DND-41 (cell line): ENCODE measurements around the gene LHCGR.

Experiments used
- EZH2 ChIP-seq: IDR thresholded peaks from 3 replicates; pipeline ENCODE4 v1.6.1; 2012; ENCODE audit warnings: borderline replicate concordance, low read depth, mild to moderate bottlenecking, moderate library complexity, low read length, inconsistent platforms; ENCODE audit not compliant: severe bottlenecking
- TF ChIP-seq, protein P1 (sequence below): IDR thresholded peaks from 2 replicates; pipeline ENCODE4 v1.5.1; 2012; ENCODE audit warnings: borderline replicate concordance, low read length, moderate library complexity, mild to moderate bottlenecking; ENCODE audit not compliant: poor library complexity, severe bottlenecking; ENCODE audit errors: extremely low read depth

GRCh38 chr2:48736251-48736650, 19.3 kb downstream of the LHCGR start:
- no peak for TF ChIP-seq EZH2
- TF ChIP-seq, protein P1, sequence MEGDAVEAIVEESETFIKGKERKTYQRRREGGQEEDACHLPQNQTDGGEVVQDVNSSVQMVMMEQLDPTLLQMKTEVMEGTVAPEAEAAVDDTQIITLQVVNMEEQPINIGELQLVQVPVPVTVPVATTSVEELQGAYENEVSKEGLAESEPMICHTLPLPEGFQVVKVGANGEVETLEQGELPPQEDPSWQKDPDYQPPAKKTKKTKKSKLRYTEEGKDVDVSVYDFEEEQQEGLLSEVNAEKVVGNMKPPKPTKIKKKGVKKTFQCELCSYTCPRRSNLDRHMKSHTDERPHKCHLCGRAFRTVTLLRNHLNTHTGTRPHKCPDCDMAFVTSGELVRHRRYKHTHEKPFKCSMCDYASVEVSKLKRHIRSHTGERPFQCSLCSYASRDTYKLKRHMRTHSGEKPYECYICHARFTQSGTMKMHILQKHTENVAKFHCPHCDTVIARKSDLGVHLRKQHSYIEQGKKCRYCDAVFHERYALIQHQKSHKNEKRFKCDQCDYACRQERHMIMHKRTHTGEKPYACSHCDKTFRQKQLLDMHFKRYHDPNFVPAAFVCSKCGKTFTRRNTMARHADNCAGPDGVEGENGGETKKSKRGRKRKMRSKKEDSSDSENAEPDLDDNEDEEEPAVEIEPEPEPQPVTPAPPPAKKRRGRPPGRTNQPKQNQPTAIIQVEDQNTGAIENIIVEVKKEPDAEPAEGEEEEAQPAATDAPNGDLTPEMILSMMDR, result no peak
